CD4-positive, alpha-beta T cell treated with Interleukin-15 for 1 hour (primary cell): ENCODE measurements around the gene ZNF541.
A peak's percentile ranks its signal among the peaks of the same experiment; 100 is the strongest.
"Not testable (repeated sequence)": the region's sequence is repeated elsewhere in the genome, so short reads cannot be mapped to it uniquely, and the experiment has no call there.

Source experiments
- DNase-seq: peaks from one replicate; pipeline ENCODE4 v3.0.0-alpha.2; 2020

ZNF541 gene

GRCh38 chr19:47573071-47574026 is at the start of gene ZNF541:
Gene ZNF541 (minus strand): TSS chr19:47573148. CDS start chr19:47555856, 17,292 bp downstream.
- DNase-seq, result peak; percentile 89

- no peak for DNase-seq
Measured at GRCh38 chr19:47619763-47620162, 46.8 kb upstream of the ZNF541 start.

- DNase-seq, result no peak
Measured at GRCh38 chr19:47618771-47619170, 45.8 kb upstream of the ZNF541 start.

- DNase-seq, result no peak
Measured at GRCh38 chr19:47615714-47616113, 42.8 kb upstream of the ZNF541 start.

- no peak for DNase-seq
Measured at GRCh38 chr19:47615230-47615629, 42.3 kb upstream of the ZNF541 start.

- no peak for DNase-seq
Measured at GRCh38 chr19:47614559-47614958, 41.6 kb upstream of the ZNF541 start.

GRCh38 chr19:47614021-47614295 is 41.0 kb upstream of the ZNF541 start:
- DNase-seq, result no peak

GRCh38 chr19:47613165-47614020 is 40.4 kb upstream of the ZNF541 start:
- no peak for DNase-seq

GRCh38 chr19:47610902-47611301 is 38.0 kb upstream of the ZNF541 start:
- DNase-seq, result no peak

GRCh38 chr19:47609906-47610894 is 37.3 kb upstream of the ZNF541 start:
- DNase-seq, result peak; percentile 27

- DNase-seq, result peak; percentile 84
Measured at GRCh38 chr19:47608969-47609905, 36.3 kb upstream of the ZNF541 start, which contains the start of gene BICRA. Gene BICRA (plus strand): TSS chr19:47609134. CDS start chr19:47673575, 64,441 bp downstream.

GRCh38 chr19:47608074-47608918 is 35.3 kb upstream of the ZNF541 start:
- DNase-seq, result peak; percentile 95

GRCh38 chr19:47607564-47608073 is 34.7 kb upstream of the ZNF541 start:
- no peak for DNase-seq

GRCh38 chr19:47603706-47604565 is 31.0 kb upstream of the ZNF541 start:
- DNase-seq, result no peak

GRCh38 chr19:47601180-47601904 is 28.4 kb upstream of the ZNF541 start:
- DNase-seq, result no peak

GRCh38 chr19:47600246-47601179 is 27.6 kb upstream of the ZNF541 start:
- DNase-seq, result peak; percentile 99

GRCh38 chr19:47599671-47600245 is 26.8 kb upstream of the ZNF541 start:
- DNase-seq, result not testable (repeated sequence)
